Parathyroid adenoma (tissue), 2 donors: ENCODE results near the gene CCL19.

ENCODE experiments used
- H2AFZ ChIP-seq: fragments of 300-600 bp; sonication (generic); one replicate; pipeline ENCODE4 v1.7.0; 2017; ENCODE audit warnings: antibody characterized with exemption, mild to moderate bottlenecking
- H3K27ac ChIP-seq: fragments of 300-600 bp; sonication (generic); one replicate; pipeline ENCODE4 v1.7.0; 2017
- H3K27me3 ChIP-seq: fragments of 300-600 bp; sonication (generic); one replicate; pipeline ENCODE4 v1.7.0; 2017; ENCODE audit warnings: low read length; ENCODE audit not compliant: control insufficient read depth, insufficient read depth
- H3K36me3 ChIP-seq: fragments of 300-600 bp; sonication (generic); one replicate; pipeline ENCODE4 v1.7.0; 2017; ENCODE audit warnings: low read length; ENCODE audit not compliant: control insufficient read depth, insufficient read depth
- H3K4me1 ChIP-seq: fragments of 300-600 bp; sonication (generic); one replicate; pipeline ENCODE4 v1.7.0; 2017; ENCODE audit warnings: control low read depth
- H3K4me2 ChIP-seq: fragments of 300-600 bp; sonication (generic); one replicate; pipeline ENCODE4 v1.7.0; 2017; ENCODE audit warnings: low read length
- H3K4me3 ChIP-seq: fragments of 300-600 bp; sonication (generic); one replicate; pipeline ENCODE4 v1.7.0; 2017; ENCODE audit warnings: low read depth, low read length
- H3K79me2 ChIP-seq: fragments of 300-600 bp; sonication (generic); one replicate; pipeline ENCODE4 v1.7.0; 2017; ENCODE audit warnings: control low read depth
- H3K9ac ChIP-seq: fragments of 300-600 bp; sonication (generic); one replicate; pipeline ENCODE4 v1.7.0; 2017; ENCODE audit warnings: mild to moderate bottlenecking
- H3K9me3 ChIP-seq: fragments of 300-600 bp; sonication (generic); one replicate; pipeline ENCODE4 v1.7.0; 2017; ENCODE audit warnings: low read length; ENCODE audit not compliant: control insufficient read depth
- TF ChIP-seq, protein P1 (sequence below): fragments of 300-600 bp; sonication (generic); IDR thresholded peaks from one replicate; pipeline ENCODE4 v1.7.0; 2017; ENCODE audit warnings: antibody characterized with exemption, mild to moderate bottlenecking
- donor health status: primary hyperparathyroidism.

The CCL19 gene

GRCh38 chr9:34646211-34647083 lies 44.6 kb downstream of the CCL19 start, which contains the start of gene GALT:
GALT (plus strand) TSS chr9:34646675; CDS start chr9:34646705, 30 bp downstream.
- H3K27me3 ChIP-seq, result no peaks in the 10 kb centered on the region
- H3K27ac ChIP-seq, result peak within 1 kb of the TSS; percentile 75
- peaks cover 3% of the 10 kb centered on the region for H3K79me2 ChIP-seq
- H3K4me2 ChIP-seq, result peak within 1 kb of the TSS; percentile 100
- peak within 1 kb of the TSS; percentile 23 for H3K9ac ChIP-seq
- H3K36me3 ChIP-seq, result no peaks in the 10 kb centered on the region
- peak within 1 kb of the TSS; percentile 97 for H3K4me3 ChIP-seq
- H2AFZ ChIP-seq, result peak within 1 kb of the TSS; percentile 76
- TF ChIP-seq, protein P1, sequence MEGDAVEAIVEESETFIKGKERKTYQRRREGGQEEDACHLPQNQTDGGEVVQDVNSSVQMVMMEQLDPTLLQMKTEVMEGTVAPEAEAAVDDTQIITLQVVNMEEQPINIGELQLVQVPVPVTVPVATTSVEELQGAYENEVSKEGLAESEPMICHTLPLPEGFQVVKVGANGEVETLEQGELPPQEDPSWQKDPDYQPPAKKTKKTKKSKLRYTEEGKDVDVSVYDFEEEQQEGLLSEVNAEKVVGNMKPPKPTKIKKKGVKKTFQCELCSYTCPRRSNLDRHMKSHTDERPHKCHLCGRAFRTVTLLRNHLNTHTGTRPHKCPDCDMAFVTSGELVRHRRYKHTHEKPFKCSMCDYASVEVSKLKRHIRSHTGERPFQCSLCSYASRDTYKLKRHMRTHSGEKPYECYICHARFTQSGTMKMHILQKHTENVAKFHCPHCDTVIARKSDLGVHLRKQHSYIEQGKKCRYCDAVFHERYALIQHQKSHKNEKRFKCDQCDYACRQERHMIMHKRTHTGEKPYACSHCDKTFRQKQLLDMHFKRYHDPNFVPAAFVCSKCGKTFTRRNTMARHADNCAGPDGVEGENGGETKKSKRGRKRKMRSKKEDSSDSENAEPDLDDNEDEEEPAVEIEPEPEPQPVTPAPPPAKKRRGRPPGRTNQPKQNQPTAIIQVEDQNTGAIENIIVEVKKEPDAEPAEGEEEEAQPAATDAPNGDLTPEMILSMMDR, result peak; percentile 18
- no peaks in the 10 kb centered on the region for H3K9me3 ChIP-seq
- peaks cover 6% of the 10 kb centered on the region for H3K4me1 ChIP-seq

DNA sequence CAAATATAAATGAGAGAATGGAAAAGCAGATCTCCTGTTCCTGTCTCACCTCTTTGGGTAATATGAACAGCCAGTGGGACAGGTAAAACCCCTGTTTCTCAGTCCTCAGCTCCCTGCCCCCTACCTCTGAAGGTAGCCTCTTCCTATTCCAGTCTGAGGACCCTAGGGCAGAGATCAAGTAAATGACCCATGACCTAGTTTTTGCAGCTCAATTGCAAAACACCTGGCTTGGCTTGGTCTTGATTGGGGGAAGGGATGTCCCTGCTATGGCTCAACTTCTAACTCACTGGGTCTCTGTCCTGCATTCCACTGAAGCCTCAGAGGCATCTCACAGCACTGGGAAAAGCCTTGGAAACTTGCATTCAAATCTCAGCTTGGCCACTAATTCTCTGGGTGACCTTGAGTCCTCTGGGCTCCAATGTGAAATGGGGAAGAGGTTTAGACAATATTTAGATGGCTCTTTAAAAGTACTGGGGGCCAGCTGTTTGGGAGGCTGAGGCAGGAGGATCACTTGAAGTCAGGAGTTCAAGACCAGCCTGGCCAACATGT lies 46.2 kb downstream of the CCL19 start:
- TF ChIP-seq, protein P1, result no peak
- H3K79me2 ChIP-seq, result peaks cover 3% of the 10 kb centered on the region

DNA sequence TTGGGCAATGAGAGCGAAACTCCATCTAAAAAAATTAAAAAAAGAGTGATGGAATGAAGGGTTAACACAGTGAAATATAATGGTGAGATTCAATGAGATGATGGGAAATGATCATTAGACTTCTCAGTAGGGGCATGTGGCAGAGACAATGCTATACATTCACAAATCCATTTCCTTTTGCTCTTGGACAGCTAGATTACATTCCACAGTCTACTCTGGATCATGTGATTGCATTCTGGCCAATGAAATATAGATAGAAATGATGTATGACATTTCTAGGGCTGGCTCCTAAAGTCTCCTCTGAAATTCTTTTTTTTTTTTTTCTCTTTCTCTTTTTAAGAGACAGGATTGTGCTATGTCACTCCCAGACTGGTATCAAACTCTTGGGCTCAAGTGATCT lies 48.4 kb downstream of the CCL19 start:
- no peaks in the 10 kb centered on the region for H3K9me3 ChIP-seq
- TF ChIP-seq, protein P1, result no peak
- no peak overlapping the region for H3K4me2 ChIP-seq
- H3K27ac ChIP-seq, result no peak overlapping the region
- H3K4me1 ChIP-seq, result peaks cover 4% of the 10 kb centered on the region
- H3K79me2 ChIP-seq, result peaks cover under 1% of the 10 kb centered on the region
- no peak overlapping the region for H2AFZ ChIP-seq
- no peak overlapping the region for H3K4me3 ChIP-seq
- no peaks in the 10 kb centered on the region for H3K27me3 ChIP-seq
- H3K36me3 ChIP-seq, result no peaks in the 10 kb centered on the region
- H3K9ac ChIP-seq, result no peak overlapping the region

More for the DNA sequence above, 46.2 kb downstream of the CCL19 start:
- peaks cover 6% of the 10 kb centered on the region for H3K4me1 ChIP-seq
- no peak overlapping the region for H3K9ac ChIP-seq
- H3K27ac ChIP-seq, result peak overlapping the region; percentile 19
- no peaks in the 10 kb centered on the region for H3K9me3 ChIP-seq
- no peak overlapping the region for H3K4me3 ChIP-seq
- peak overlapping the region; percentile 42 for H2AFZ ChIP-seq
- H3K4me2 ChIP-seq, result no peak overlapping the region
- no peaks in the 10 kb centered on the region for H3K27me3 ChIP-seq
- no peaks in the 10 kb centered on the region for H3K36me3 ChIP-seq
